Fibroblast of skin of left quadriceps (primary cell): ENCODE results near the gene KNDC1.
"Not testable (repeated sequence)": the region's sequence is repeated elsewhere in the genome, so short reads cannot be mapped to it uniquely, and the experiment has no call there.

ENCODE experiments used
- DNase-seq, 2 experiments: peaks; one replicate each; pipeline ENCODE4 v3.0.0-alpha.2; 2013; ENCODE audit warnings: low read depth in 2 of 2

Gene KNDC1

DNA sequence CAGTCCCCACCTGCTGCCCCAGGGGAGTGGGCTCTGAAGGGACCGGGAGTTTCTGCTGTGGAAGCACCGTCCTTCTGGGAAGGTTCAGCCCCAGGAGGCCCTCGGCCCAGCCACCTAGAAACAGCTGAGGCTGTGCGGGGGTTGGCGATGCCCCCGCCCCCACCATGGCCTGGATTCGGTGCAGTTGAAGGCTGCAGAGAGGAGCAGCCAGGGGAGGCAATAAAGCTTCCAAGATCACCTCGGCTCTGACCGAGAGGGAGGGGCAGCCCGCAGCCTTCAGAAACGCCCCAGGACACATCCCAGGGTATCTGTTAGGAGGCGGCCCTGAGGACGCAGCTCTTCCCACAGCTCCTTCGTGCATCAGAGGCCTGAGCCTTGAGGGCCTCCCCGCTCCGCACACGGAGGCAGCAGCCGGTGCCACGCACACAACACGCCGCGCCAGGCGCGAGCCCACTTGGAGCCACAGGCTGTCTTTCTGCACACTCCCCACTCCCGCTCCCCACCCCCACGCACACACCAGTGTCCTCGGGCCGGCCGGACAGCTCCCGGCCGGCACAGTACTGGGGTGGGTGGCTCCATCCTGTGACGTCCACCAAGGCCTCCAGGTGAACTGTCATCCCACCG, 1.6 kb downstream of the KNDC1 start:
- DNase-seq, result no peak

DNA sequence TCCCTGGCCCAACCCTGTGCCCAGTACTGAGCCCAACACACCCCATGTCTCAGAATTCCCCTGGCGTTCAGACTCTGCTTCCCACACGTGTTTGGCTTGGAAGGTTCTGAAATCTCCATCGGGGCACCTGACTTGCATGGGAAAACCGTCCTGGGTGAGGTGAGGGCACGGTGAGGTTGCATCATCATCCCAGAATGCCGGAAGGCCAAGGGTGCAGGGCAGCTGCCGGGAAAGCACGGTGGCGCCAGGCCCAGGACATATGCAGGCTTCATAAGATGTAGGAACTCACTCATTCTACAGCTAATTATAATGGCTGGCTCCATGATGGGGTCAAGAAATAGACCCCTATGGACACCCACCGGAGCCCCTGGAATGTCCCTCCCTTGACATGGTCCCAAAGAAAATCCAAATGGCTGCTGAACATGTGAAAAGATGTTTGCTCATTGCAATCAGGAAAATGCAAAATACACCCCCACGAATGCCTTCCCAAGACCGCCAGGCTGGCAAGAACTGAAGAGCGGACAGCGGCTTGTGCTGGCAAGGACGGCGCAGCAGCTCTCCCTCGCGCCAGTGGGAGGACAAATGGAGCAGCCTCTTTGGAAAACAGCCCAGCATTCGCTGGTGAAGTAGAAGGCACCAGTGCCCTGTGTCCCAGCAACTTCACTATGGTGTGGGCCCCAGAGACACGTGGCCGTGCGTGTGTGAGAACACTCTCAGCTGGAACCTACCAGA, 2.3 kb downstream of the KNDC1 start:
- no peak for DNase-seq

DNA sequence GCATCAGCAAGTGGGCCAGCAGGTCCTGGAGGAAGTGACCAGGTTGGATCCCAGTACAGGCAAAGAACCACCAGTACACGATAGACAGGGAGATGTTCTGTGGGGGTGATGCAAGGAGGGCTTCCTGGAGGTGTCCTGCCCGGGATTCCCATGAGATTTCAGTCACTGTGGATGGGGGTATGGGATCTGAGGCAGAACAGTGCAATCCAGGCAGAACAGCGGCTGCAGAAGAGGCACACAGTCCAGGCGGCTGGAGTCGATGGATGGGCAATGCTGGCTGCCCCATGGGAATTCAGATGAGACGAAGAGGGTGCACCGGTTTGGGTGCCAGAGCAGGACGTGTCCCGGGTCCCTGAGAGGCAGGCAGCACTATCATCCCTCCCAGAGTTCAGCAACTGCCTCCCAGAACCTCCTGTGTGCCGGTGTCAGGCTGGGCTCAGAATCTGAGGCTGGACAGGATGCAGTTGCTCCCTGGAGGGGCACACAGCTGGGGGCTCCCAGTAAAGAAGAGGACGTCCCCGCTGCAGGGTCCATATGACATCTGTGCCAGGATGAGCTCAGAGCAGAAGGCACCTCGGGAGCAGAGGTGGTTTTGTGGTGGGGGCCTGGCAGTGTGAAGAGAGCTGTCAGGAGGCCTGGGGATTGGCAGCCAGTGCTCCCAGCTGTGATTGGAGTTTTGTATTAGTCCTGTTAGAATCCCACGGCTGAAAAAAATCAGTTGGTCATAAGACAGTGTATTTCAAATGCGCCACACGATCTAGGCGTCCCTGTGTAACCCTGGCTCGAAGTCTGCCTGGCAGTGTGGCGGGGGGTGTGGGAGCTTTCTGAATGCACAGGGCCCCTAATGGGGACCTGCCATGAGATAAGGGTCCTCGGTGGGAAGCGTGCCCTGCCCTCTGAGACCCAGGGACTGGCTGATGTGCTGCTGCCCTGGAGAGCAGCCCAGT, 3.2 kb downstream of the KNDC1 start:
- no peak for DNase-seq

DNA sequence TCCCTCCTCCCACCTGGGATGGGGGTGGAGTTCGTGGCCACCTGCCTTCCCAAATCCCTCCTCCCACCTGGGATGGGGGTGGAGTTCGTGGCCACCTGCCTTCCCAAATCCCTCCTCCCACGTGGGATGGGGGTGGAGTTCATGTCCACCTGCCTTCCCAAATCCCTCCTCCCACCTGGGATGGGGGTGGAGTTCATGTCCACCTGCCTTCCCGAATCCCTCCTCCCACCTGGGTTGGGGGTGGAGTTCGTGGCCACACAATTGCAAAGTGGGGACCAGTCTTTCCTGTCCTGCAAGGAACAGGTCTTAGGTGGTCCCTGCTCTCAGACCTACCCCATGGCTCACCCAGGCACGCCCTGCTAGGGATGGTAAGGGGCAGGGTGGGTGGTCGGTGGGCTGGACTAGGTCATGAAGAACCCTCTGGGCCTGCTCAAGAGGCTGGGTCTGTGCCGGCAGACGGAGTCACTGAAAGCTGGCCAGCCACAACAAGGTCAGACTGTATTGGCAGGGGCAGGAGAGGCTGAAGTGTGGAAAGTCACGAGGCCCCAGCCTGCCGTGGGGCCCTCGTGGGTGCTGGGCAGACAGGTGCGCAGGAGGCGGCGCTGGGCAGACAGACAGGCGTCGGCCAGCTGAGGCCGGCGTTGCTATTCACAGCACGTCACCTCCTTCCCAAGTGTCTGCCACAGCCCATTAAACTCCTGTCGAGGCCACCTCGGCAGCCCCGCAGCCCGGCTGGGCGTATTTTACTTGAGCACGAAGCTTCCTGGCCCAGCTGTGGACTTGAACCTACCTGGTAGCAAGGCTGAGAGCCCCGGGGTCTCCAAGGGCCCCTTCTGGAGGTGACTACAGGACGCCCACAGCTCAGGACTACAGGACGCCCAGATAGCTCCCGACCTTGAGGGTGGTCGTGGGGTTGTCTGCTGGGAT, 4.1 kb downstream of the KNDC1 start:
- no peak for DNase-seq

DNA sequence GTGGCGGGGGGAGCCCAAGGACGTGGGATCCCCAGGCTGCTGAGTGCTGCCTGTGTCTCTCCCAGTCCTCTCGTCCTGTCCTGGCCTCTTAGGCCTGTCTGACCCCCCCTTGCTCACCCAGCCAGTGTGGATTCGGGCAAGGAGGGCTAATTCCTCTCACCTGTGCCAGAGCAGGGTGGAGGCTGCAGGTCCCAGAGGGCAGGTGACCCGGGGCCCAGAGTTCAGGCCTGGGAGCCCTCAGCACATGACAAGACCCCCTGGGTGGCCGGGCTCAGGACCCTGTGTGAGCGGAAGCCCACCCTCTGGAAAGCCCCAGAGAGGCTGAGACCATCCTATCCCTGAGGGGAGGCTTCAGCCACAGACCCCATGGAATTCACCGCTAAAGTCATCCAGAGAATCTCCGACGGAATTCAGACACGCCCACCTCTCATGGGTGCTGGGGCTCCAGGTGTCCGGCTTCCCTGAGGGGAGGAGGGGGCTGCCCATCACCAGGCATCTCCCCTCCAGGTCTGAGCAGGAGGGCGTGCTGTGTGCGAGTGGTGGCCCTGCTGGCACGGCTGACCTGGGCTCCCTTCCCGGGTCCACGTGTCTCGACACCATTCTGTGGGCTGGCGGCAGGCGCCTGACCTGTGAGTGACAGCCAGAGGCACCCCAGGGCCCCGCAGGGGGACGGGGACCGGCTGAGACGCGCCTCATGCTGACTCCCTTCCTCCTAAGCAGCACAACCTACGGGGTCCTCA, 5.0 kb downstream of the KNDC1 start:
- DNase-seq, result no peak

DNA sequence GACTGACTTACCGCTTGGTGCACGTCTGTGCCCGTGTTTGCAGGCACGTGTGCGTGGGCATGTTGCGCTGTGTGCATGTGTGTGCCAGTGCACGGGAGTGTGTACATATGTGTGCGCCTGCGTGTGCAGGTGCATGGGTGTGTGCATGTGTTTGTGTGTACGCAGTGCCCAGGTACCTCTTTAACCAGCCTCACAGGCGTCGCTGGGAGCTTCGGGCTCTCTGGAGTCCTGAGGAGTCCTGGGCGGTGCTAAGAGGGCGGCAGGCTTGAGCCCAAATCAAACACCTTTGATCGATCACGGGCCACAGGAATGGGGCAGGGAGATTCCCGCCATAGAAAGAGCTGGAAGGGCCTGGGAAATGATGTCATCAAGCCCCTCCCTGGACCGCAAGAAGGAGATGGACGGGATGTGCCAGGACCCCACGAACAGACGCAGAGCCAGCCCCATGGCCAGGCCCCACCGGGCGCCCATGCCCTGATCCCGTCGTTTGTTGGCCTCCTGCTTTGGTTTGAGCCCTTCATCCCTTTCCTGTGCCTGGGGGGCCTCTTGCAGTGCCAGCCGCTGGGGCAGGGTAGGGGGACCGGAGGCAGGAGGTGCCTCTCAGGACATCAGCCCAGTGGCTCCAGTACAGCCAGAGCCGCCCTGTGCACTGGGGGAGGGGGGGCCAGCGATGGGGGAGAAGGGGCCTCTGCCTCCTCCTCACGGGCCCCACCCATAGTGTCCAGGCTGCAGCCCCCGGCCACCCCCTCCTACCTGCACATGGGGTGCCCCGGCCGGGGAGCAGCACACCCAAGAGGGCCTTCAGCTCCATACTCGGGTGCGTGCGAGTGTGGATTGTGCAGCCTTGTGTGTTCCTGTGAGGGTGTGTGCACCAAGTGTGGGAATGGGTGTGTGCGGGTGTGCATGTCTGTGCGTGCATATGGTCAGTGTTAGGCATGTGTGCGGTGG, 5.8 kb downstream of the KNDC1 start:
- DNase-seq, result no peak

GRCh38 chr10:133166504-133166827, 6.4 kb downstream of the KNDC1 start:
- no peak for DNase-seq

DNA sequence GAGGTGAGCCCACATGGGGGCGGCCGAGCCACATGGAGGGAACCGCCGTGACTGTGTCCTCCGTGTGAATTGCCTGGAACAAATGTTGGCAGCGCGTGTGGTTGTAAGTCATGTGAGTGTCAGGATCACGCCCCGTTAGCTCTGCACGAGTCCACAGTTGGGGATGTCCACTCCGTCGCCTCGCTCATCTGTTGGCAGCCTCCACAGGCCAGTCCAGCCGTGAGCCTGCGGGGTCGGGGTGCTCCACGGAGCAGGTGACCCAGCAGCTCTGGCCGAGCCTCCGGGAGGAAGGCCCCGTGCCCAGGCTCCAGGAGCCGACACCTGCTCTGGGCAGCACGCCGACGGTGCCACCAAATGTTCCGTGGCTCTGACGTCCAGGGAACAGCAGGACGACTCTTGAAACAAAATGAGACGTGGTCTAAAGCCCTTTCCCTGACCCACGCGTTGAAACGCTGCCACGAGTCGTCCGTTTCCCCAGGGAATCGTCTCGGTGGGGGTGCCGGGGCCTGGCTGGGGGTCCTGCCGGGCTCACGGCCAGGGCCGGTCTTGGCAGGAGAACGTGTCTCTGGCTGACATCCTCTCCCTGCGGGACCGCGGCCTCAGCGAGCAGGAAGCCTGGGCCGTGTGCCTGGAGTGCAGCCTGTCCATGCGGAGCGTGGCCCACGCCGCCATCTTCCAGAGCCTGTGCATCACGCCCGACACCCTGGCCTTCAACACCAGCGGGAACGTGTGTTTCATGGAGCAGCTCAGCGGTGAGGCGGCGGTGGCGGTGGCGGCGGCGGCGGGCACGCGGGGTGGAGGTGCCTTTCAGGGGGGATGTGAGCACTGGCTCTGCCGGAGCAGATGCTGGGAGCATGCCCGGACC, 7.0 kb downstream of the KNDC1 start:
- no peak for DNase-seq

DNA sequence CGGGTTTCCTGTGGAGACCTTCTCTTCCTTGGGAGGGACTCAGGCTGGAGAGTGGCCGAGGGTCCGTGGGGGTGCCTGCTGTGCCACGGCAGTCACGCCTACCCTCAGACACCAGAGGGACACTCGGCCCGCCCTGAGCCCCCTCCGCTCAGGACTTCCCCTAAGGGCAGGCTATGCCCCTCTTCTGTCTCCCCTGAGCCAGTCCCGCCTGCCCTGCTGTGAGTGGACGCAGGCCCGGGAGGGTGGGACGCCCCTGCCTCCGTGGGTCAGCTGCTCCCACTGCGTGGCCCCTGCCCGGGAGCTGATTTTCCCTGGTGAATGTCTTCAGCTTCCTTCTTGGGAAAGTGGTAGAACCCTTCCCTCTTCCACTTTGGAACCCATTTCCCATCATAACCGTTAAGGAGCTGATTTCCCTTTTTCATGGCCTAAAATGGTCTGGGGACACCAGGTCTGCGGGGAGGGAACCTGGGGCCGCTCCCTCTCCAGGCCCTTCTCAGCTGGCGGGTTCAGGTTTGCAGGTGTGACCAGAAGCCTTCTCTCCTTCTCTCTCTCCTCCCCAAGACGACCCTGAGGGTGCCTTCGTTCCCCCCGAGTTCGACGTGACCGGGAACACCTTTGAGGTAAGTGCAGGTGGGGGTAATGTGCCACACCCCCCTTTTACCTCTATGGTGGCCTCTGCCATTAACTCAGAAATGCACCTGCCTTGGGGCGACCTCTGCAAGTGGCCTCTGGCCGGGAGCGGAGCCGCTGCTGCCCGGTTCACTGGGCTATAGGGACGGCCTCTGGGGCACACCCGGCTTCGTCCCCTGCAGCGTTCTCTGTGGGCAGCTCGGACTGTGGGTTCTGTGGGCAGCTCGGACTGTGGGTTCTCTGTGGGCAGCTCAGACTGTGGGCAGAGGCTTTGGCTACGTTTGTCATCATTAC, 7.9 kb downstream of the KNDC1 start:
- DNase-seq, result no peak

DNA sequence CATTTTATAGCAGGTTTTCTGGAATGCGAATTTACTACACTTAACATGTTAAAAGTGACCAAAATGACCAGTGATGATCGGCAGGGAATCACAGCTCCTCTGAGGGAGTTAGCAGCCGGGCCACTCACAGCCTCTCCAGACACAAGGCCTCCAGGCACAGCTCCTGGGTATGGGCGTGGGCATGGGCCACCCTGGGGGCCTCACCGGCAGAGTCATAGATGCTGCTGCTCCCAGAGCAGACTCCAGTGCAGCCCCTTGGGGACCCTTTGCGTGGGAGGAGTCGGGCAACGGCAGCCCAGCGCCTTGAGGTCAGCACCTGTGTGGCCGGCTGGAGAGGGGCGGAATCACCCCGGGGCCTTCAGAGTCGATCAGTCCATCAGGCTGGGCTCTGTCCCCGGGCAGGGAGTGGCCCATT, 8.6 kb downstream of the KNDC1 start:
- DNase-seq, result no peak

- DNase-seq, result no peak
Observed at GRCh38 chr10:133169173-133169947, 9.3 kb downstream of the KNDC1 start.

- DNase-seq, result no peak
Observed at GRCh38 chr10:133170092-133170491, 10.1 kb downstream of the KNDC1 start.

DNA sequence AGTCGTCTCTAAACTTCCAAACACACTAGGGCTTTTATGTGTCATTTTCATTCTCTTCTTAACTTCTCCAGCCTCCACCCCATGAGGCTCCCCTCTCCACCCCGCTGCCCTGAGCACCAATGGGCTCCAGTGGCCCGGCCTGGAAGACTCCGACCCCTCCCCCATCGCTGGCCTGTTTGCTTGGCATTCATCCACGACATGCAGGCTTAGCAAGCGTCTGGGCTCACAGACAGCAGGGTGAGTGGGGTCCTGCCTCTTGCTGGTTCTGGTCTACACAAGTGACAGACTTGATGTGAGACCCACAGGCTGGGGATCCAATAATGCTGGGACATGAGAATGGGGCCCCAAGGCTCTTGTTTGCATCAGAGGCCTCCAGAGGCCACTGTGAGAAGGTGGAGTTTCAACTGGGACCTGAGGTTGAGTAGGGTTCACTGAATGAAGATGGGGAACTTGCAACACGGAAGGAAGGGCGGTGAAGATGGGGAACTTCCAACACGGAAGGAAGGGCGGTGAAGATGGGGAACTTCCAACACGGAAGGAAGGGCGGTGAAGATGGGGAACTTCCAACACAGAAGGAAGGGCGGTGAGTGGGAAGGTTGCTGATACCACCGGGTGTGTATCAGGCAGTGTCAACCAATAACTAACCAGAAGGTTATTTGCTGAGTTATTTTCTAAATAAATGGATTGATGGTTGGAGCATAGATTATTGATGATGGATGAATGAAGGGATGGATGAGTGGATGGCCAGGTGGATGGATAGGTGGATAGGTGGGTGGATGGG, 14.0 kb downstream of the KNDC1 start:
- DNase-seq, result no peak

- DNase-seq, result no peak
Observed at GRCh38 chr10:133174689-133175263, 14.8 kb downstream of the KNDC1 start.

GRCh38 chr10:133175624-133176023, 15.6 kb downstream of the KNDC1 start:
- DNase-seq, result not testable (repeated sequence)

- no peak for DNase-seq
Observed at GRCh38 chr10:133176546-133176945, 16.5 kb downstream of the KNDC1 start.
